Pancreas (tissue), 10 donors: ENCODE data around the gene NUCB2. TPM values are rescaled to one million over a fixed set of nuclear protein-coding genes. Genes with fewer than 3 reads are reported as not detected.

Experiments
- ATAC-seq, 4 donors: fragments of 200-7000 bp; cut with Tn5 transposase; one replicate each; pipeline versions ENCODE4 v1.8.0 to v1.9.1; 2020; ENCODE audit warnings: mild to moderate bottlenecking in 4 of 4, moderate library complexity in 4 of 4
- DNase-seq, 6 donors: peaks; one replicate each; pipeline ENCODE4 v3.0.0-alpha.2; 2020
- FAIRE-seq: peaks from 2 replicates; lab custom pipeline; 2012; peaks lifted over from hg19 to GRCh38; lab: Jason Lieb, UNC
- H3K27ac ChIP-seq, 4 donors: fragments of 200-600 bp; sonication (generic); 1 replicate in 3 of 4; 2 replicates in 1 of 4; pipeline versions ENCODE4 v1.5.0 to v1.8.0; 2020
- H3K27me3 ChIP-seq, 4 donors: fragments of 200-600 bp; one replicate each; pipeline ENCODE4 v1.8.0; 2021
- H3K36me3 ChIP-seq, 3 donors: fragments of 200-600 bp; sonication (generic) in 1 of 3; one replicate each; pipeline versions ENCODE4 v1.5.0 to v1.8.0; 2020 to 2021
- H3K4me1 ChIP-seq, 3 donors: fragments of 200-600 bp; one replicate each; pipeline ENCODE4 v1.8.0; 2021
- H3K4me3 ChIP-seq, 4 donors: fragments of 200-600 bp; sonication (generic) in 2 of 4; one replicate each; pipeline versions ENCODE4 v1.5.0 to v1.8.0; 2020 to 2021
- H3K9me3 ChIP-seq, 4 donors: fragments of 200-600 bp; one replicate each; pipeline ENCODE4 v1.8.0; 2021
- WGBS, 2 donors: extraction: QIAGEN DNeasy Blood & Tissue Kit; methylation state at CpG; one replicate each; pipeline ENCODE4 v1.1.7; 2013; 5-methylcytosine and 5-hydroxymethylcytosine counted together
- intact Hi-C, 3 donors: fragments of 100-400 bp; cut with DNase I; formaldehyde crosslinking; loops; one replicate each; pipeline versions ENCODE4 v1.11.1 to v1.14.2; 2022
- polyA plus RNA-seq, 2 donors: library from polyadenylated mRNA; stranded (reverse); fragments of 200-250 nt; gene quantifications; one replicate each; pipeline ENCODE4 v1.2.3, GENCODE V29; 2013
- total RNA-seq, 6 donors: library from RNA; stranded (reverse); fragmentation: NEBNext Ultra II Directional in 4 of 6; extraction: Animal tissue kit (Norgen Biotek cat#: 25700) in 4 of 6; gene quantifications; one replicate each; pipeline versions ENCODE4 v1.2.1 to v1.2.4, GENCODE V29; 2021 to 2023
- TF ChIP-seq, protein P1 (sequence below), 4 donors: fragments of 200-600 bp; sonication (generic) in 3 of 4; IDR thresholded peaks; one replicate each; pipeline versions ENCODE4 v1.5.0 to v1.8.0; 2021; ENCODE audit warnings: antibody characterized with exemption in 4 of 4
- donor health status: healthy with polysubstance abuse.
- donor health status: DM: no; HTN: no; CAD: no; lungs with moderate emphysema.
- donor health status: DM: no; HTN: no; CAD: no.
- donor health status: control.
- donor health status: control.
- donor health status: Bipolar disorder and iron deficiency.
- donor health status: DM: yes; HTN: yes; CAD: no.
- donor health status: DM: no; HTN: no; CAD: no.
- donor health status: DM: no; HTN: no; CAD: no.
- donor health status: DM: yes; HTN: yes; CAD: no.

The NUCB2 gene
- total and polyA plus RNA-seq, 8 donors, result 108 to 255 (median 160) TPM

DNA sequence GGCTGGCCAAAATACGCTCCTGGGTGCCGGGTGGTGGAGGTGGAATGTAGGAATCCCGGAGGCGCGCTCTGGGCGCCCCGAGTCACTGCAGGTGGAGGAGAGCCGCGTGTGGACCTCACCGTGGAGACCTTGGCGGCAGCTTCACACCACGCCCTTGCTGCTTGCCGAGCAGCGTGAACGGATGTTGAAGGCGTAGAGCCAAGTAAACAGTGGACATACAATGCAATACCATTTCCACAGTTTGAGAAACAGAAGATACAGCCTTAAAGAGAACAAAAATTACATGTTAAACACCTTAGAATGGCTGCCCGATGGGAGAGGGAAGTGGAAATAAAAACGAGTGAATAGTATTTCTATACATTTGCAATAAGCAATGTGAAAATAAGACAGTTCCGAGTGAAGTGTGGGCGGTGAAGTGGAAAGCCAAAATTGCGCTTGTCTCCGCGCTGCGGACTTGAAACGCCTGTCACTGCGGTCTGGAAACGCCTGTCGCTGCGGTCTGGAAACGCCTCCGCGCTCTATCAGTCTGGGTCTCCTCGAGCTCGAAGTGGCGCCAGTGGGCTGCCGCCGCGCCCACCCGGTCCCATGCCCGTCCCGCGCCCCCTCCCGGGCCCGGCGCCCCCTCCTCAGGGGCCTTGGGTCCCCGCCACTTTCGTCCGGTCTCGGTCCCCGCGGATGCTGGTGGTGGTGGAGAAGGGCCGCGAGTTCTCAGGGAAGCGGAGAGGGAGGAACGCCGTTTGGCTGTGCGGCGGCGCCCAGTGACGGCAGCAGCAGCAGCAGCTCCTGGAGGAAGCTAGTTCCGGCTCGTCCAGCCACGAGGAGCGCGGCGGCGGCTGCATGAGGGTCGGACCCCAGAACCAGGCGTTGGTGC, 76.6 kb downstream of the NUCB2 start:
- TF ChIP-seq, protein P1, sequence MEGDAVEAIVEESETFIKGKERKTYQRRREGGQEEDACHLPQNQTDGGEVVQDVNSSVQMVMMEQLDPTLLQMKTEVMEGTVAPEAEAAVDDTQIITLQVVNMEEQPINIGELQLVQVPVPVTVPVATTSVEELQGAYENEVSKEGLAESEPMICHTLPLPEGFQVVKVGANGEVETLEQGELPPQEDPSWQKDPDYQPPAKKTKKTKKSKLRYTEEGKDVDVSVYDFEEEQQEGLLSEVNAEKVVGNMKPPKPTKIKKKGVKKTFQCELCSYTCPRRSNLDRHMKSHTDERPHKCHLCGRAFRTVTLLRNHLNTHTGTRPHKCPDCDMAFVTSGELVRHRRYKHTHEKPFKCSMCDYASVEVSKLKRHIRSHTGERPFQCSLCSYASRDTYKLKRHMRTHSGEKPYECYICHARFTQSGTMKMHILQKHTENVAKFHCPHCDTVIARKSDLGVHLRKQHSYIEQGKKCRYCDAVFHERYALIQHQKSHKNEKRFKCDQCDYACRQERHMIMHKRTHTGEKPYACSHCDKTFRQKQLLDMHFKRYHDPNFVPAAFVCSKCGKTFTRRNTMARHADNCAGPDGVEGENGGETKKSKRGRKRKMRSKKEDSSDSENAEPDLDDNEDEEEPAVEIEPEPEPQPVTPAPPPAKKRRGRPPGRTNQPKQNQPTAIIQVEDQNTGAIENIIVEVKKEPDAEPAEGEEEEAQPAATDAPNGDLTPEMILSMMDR (IDR thresholded peaks at IDR 0.05), result no peak
- Histone ChIP-seq H3K4me3 (peak overlapping the region; percentile 53 to 70 (median 62)), H3K4me1 (peaks cover 0 to 6% (median 4%) of the 10 kb centered on the region in 3 donors), H3K9me3 (no peaks in the 10 kb centered on the region), H3K36me3 (no peaks in the 10 kb centered on the region), H3K27me3 (no peaks in the 10 kb centered on the region), H3K27ac (peak overlapping the region; percentile 49 to 66 (median 54))
- FAIRE-seq (no peak), DNase-seq (peak; percentile 59 to 86 (median 72)), ATAC-seq (peak; percentile 80 to 88 (median 84))
- WGBS, 2 donors, result 0% methylated on average over 58 to 69 of the region's 69 CpGs
- intact Hi-C loops, result no loop called here

DNA sequence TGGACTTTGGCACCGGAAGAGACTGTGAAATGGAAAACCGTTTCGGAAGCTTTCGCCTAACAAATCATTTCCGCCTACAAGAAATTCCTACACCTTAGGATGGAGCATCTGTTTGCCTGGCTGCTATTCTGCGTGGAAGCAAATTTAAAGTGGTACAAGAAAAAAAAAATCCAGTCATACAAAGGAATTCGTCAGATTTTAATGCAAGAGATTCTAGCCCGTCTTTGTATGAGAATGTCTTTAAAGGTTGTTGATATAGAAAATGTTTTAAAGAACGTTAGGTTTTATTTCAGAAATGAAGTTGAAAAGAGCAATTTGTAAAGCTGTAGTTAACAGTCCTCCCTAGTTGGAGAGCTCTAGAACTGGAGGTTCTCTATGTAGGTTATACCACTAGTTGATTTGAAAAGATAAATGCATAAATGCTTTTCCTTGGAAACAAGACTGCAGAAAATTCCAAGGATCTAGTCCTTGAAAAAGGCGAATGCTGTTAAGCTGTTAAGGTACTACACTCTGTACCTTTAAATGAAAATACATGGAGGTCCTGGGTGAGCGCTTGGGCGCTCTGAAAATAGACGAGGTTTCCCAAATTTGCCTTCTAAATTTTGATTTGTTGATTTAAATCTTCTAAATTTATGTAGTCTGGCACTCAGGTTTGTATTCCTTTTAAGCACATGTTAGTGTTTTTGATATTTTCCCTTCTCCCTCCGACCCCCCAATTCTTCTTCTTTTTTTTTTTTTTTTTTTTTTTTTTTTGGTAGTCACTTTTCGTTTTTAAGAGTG, 77.5 kb downstream of the NUCB2 start:
- no peak for DNase-seq
- 6 to 10% methylated on average over 15 of the region's 15 CpGs for WGBS, 2 donors
- H3K27ac ChIP-seq, result peak overlapping the region; percentile 49 to 66 (median 54)
- peaks cover 0 to 6% (median 4%) of the 10 kb centered on the region in 3 donors for H3K4me1 ChIP-seq
- no peaks in the 10 kb centered on the region for H3K36me3 ChIP-seq
- intact Hi-C loops, result no loop called here
- no peaks in the 10 kb centered on the region for H3K27me3 ChIP-seq
- TF ChIP-seq, protein P1 (IDR thresholded peaks at IDR 0.05), result no peak
- no peak for FAIRE-seq
- H3K4me3 ChIP-seq, result peak overlapping the region; percentile 53 to 70 (median 62)
- no peaks in the 10 kb centered on the region for H3K9me3 ChIP-seq
- no peak for ATAC-seq

DNA sequence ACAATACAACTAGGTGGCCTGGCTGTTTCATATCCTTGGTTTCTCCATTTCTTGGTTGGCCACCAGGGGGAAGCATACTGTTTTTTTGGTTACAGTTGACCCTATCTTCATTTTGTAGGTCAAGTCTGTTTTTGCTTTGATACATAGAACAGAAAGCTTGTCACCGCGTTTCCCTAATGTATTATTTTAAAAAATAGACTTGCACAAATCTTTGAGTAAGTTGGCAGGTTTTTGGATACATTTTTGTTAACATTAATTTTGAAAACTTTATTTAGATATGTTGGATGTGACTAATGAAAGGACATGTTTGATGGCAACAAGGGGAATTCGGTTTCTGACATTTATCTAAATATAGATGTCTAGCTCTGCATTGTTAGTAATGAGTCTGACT, 78.1 kb downstream of the NUCB2 start:
- Histone ChIP-seq H3K4me3 (no peak overlapping the region), H3K9me3 (no peaks in the 10 kb centered on the region), H3K27ac (no peak overlapping the region), H3K27me3 (no peaks in the 10 kb centered on the region), H3K36me3 (no peaks in the 10 kb centered on the region), H3K4me1 (peaks cover 0 to 6% (median 4%) of the 10 kb centered on the region in 3 donors)
- 32 to 40% methylated on average over 3 of the region's 3 CpGs for WGBS, 2 donors
- intact Hi-C loops, result no loop called here
- DNase-seq (peak in 4 of 6 donors; percentile 32 to 75 (median 57)), ATAC-seq (peak; percentile 62 to 72 (median 67)), FAIRE-seq (peak; percentile 78)
- TF ChIP-seq, protein P1 (IDR thresholded peaks at IDR 0.05), result peak; percentile 45 to 58 (median 51)

DNA sequence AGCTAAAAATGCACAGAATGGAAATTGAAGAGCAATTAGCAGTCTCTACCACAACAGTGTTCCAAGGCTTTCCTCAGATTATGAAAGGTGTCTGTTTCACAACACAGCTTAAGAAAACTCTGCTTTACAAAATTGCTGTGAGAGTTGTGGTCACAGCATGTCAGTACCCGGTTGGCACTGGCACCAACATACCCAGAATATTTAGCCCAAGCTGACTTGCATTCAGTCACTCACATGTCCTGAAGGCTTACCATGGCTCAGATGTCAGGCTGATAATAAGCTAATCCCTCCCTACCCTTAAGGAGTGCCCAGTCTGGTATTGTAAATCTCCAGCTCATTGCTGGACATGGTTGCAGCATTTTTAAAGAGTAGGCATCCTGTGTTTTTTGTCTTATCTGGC, 90.0 kb downstream of the NUCB2 start:
- WGBS, 2 donors, result 91 to 93% methylated on average over 1 of the region's 1 CpG
- no peaks in the 10 kb centered on the region for H3K27me3 ChIP-seq
- DNase-seq, result no peak
- no peak for FAIRE-seq
- no peak overlapping the region for H3K4me3 ChIP-seq
- H3K27ac ChIP-seq, result no peak overlapping the region
- H3K9me3 ChIP-seq, result peaks cover 0 to 3% (median 0%) of the 10 kb centered on the region in 4 donors
- peaks cover 0 to 13% (median 0%) of the 10 kb centered on the region in 3 donors for H3K36me3 ChIP-seq
- intact Hi-C loops, result no loop called here
- H3K4me1 ChIP-seq, result no peaks in the 10 kb centered on the region
- ATAC-seq, result no peak
- TF ChIP-seq, protein P1 (IDR thresholded peaks at IDR 0.05), result no peak
